GM23338 (cell line): ENCODE measurements around the gene TMEM208. TPM values are rescaled to one million over a fixed set of nuclear protein-coding genes. Genes with fewer than 3 reads are reported as not detected.

Experiments
- ATAC-seq: fragments of 200-7000 bp; cut with Tn5 transposase; 3 replicates; pipeline ENCODE4 v1.9.1; 2020
- DNase-seq: peaks from one replicate; pipeline ENCODE4 v3.0.0-alpha.2; 2015; ENCODE audit warnings: low spot score
- H2AFZ ChIP-seq: fragments of 200-600 bp; sonication (generic); 2 replicates; pipeline ENCODE4 v1.8.0; 2016; ENCODE audit warnings: antibody characterized with exemption, mild to moderate bottlenecking, moderate library complexity
- H3F3A ChIP-seq: fragments of 200-600 bp; sonication (generic); replicated peaks from 2 replicates; pipeline ENCODE4 v1.8.0; 2017; ENCODE audit warnings: antibody characterized with exemption, mixed run types, low read depth
- H3K27ac ChIP-seq: fragments of 200-600 bp; sonication (generic); 2 replicates; pipeline ENCODE4 v1.6.1; 2016; ENCODE audit warnings: low read depth
- H3K27me3 ChIP-seq: fragments of 200-600 bp; sonication (generic); 2 replicates; pipeline ENCODE4 v1.8.0; 2016; ENCODE audit warnings: mild to moderate bottlenecking, mixed run types, moderate library complexity; ENCODE audit not compliant: insufficient read depth
- H3K36me3 ChIP-seq: fragments of 200-600 bp; sonication (generic); 2 replicates; pipeline ENCODE4 v1.8.0; 2016; ENCODE audit warnings: mild to moderate bottlenecking; ENCODE audit not compliant: insufficient read depth
- H3K4me1 ChIP-seq: fragments of 200-600 bp; sonication (generic); 2 replicates; pipeline ENCODE4 v1.8.0; 2016; ENCODE audit warnings: mild to moderate bottlenecking, moderate library complexity; ENCODE audit not compliant: insufficient read depth
- H3K4me2 ChIP-seq: fragments of 200-600 bp; sonication (generic); 2 replicates; pipeline ENCODE4 v1.7.1; 2017; ENCODE audit warnings: mixed run types
- H3K4me3 ChIP-seq: fragments of 200-600 bp; sonication (generic); 2 replicates; pipeline ENCODE4 v1.6.1; 2016; ENCODE audit warnings: mixed run types
- H3K79me2 ChIP-seq: fragments of 200-600 bp; sonication (generic); replicated peaks from 2 replicates; pipeline ENCODE4 v1.8.0; 2017; ENCODE audit warnings: mild to moderate bottlenecking; ENCODE audit not compliant: insufficient read depth
- H3K9me2 ChIP-seq: fragments of 200-600 bp; sonication (generic); 2 replicates; pipeline ENCODE4 v1.8.0; 2017; ENCODE audit not compliant: insufficient read depth
- H4K20me1 ChIP-seq: fragments of 200-600 bp; sonication (generic); replicated peaks from 2 replicates; pipeline ENCODE4 v1.8.0; 2017; ENCODE audit warnings: mild to moderate bottlenecking; ENCODE audit not compliant: insufficient read depth
- H3K27ac Mint-ChIP-seq: 2 replicates; pipeline ENCODE4 v1.8.0; 2020; ENCODE audit warnings: inconsistent platforms, mild to moderate bottlenecking, moderate library complexity, mixed read lengths
- H3K27me3 Mint-ChIP-seq: 3 replicates; pipeline ENCODE4 v1.8.0; 2022; ENCODE audit warnings: low read depth, mild to moderate bottlenecking, moderate library complexity, mixed read lengths, inconsistent platforms; ENCODE audit not compliant: insufficient read depth, poor library complexity
- H3K36me3 Mint-ChIP-seq: 3 replicates; pipeline ENCODE4 v1.8.0; 2021; ENCODE audit warnings: low read depth, mild to moderate bottlenecking, inconsistent platforms, moderate library complexity, mixed read lengths
- H3K4me1 Mint-ChIP-seq: 3 replicates; pipeline ENCODE4 v1.8.0; 2020; ENCODE audit warnings: mild to moderate bottlenecking, inconsistent platforms, mixed read lengths
- H3K4me3 Mint-ChIP-seq: 3 replicates; pipeline ENCODE4 v1.8.0; 2021; ENCODE audit warnings: moderate library complexity, mild to moderate bottlenecking, inconsistent platforms, mixed read lengths
- H3K9me3 Mint-ChIP-seq: 3 replicates; pipeline ENCODE4 v1.8.0; 2020; ENCODE audit warnings: moderate library complexity, mild to moderate bottlenecking, inconsistent platforms, mixed read lengths
- CREB1 ChIP-seq: fragments of 250-450 bp; sonication (Bioruptor Pico); IDR thresholded peaks from 2 replicates; pipeline ENCODE4 v1.5.0; 2020; ENCODE audit warnings: low read depth, mild to moderate bottlenecking, moderate library complexity
- NANOG ChIP-seq: IDR thresholded peaks from 2 replicates; pipeline ENCODE4 v1.6.1; 2016; ENCODE audit warnings: antibody characterized with exemption, borderline replicate concordance
- POLR2AphosphoS5 ChIP-seq: IDR thresholded peaks from 2 replicates; pipeline ENCODE4 v1.6.1; 2016; ENCODE audit warnings: antibody characterized with exemption, low read depth
- polyA plus RNA-seq: library from polyadenylated mRNA; unstranded; fragments of >200 nt; fragmentation: Nextera tagmentation; extraction: Ambion mirVana; gene quantifications from 2 replicates; pipeline ENCODE4 v1.2.1, GENCODE V29; 2016
- total RNA-seq: library from RNA; depleted of rRNA; stranded (reverse); fragments of >200 nt; shearing (Covaris generic); gene quantifications from 2 replicates; pipeline ENCODE4 v1.2.3, GENCODE V29; 2014
- TF ChIP-seq, protein P1 (sequence below): IDR thresholded peaks from 2 replicates; pipeline ENCODE4 v1.6.1; 2016; ENCODE audit warnings: antibody characterized with exemption
- TF ChIP-seq, protein P2 (sequence below): IDR thresholded peaks from one replicate; pipeline ENCODE4 v1.6.1; 2018; ENCODE audit warnings: antibody characterized with exemption; ENCODE audit not compliant: unreplicated experiment
- TF ChIP-seq, protein P3 (sequence below), 2 experiments: fragments of 200-600 bp in 1 of 2; sonication (generic) in 1 of 2; conservative IDR thresholded peaks; 2 replicates each; pipeline versions ENCODE4 v1.5.1 to v1.6.1; 2016 to 2017; ENCODE audit warnings: antibody characterized with exemption in 2 of 2, low read depth in 2 of 2, mild to moderate bottlenecking in 2 of 2, moderate library complexity in 1 of 2

TMEM208 gene
- total and polyA plus RNA-seq, 2 experiments from 2014 or later, result 23.2 to 82.3 TPM

DNA sequence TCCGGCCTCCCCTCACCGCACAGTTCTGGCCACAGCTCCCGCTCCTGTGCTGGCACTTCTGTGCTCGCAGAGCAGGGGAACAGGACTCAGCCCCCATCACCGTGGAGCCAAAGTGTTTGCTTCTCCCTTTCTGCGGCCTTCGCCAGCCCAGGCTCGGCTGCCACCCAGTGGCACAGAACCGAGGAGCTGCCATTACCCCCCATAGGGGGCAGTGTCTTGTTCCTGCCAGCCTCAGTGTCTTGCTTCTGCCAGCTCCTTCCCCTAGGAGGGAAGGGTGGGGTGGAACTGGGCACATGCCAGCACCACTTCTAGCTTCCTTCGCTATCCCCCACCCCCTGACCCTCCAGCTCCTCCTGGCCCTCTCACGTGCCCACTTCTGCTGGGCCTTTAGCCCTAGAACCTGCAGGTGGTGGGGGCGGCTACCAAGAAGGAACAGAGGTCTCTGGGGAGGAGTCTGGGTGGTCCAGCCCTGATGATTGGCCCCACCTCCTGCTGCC, 28.6 kb upstream of the TMEM208 start (continued):
- TF ChIP-seq, protein P1, sequence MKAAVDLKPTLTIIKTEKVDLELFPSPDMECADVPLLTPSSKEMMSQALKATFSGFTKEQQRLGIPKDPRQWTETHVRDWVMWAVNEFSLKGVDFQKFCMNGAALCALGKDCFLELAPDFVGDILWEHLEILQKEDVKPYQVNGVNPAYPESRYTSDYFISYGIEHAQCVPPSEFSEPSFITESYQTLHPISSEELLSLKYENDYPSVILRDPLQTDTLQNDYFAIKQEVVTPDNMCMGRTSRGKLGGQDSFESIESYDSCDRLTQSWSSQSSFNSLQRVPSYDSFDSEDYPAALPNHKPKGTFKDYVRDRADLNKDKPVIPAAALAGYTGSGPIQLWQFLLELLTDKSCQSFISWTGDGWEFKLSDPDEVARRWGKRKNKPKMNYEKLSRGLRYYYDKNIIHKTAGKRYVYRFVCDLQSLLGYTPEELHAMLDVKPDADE, result no peak

DNA sequence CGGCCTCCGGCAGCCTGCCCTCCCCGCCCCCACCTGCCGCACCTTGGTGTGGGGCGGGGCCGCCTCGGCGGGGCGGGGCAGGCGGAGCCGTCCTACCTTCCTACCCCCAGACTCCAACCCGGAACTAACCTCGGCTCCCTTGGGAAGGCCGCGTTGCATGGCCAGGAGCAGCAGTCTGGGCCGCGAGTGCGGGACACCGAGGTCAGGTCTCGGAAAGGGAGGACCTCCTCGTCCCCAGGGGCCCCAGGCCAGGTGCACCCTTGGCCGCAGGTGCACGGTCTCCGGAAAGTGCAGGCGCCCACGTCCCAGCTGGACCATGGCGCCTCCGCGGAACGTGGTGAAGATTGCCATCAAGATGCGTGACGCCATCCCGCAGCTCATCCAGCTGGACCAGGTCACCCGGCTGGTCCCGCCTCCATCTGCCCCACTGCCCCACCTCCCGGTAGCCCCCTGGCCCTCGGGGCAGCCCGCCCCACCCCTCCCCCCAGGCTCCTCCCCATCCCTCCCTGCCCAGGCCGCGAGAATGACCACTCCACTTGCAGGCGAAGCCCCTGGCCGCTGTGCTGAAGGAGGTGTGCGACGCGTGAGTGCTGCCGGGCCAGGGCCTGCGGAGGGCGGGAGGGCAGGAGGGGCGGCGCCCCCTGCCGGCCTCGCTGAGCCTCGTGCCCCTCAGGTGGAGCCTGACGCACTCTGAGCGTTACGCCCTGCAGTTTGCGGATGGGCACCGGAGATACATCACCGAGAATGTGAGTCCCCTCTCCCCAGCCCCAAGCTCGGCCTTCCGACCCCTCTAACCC, 27.7 kb upstream of the TMEM208 start, which contains the start of gene ELMO3:
ELMO3 (plus strand) TSS at position 121 of the 797 bp plus-strand sequence; CDS start at position 317, 196 bp downstream.
- H3K27ac ChIP-seq, result peak within 1 kb of the TSS; percentile 78
- H3K4me2 ChIP-seq, result peak within 1 kb of the TSS; percentile 92
- H4K20me1 ChIP-seq, result peaks cover 9% of the 10 kb centered on the region; the same call in 1 of the 2 replicates
- peak within 1 kb of the TSS; percentile 96 for H2AFZ ChIP-seq
- peaks cover 20% of the 10 kb centered on the region; the same call in 1 of the 2 replicates for H3K36me3 ChIP-seq
- peak within 1 kb of the TSS; percentile 86 for H3K4me3 Mint-ChIP-seq
- ATAC-seq, result peak; percentile 87
- H3F3A ChIP-seq, result peaks cover 18% of the 10 kb centered on the region; the same call in 1 of the 2 replicates
- no peaks in the 10 kb centered on the region for H3K79me2 ChIP-seq
- TF ChIP-seq POLR2AphosphoS5, result peak; percentile 61
- peak; percentile 55 for TF ChIP-seq CREB1 (CRISPR knock-in tag)
- TF ChIP-seq, protein P2, sequence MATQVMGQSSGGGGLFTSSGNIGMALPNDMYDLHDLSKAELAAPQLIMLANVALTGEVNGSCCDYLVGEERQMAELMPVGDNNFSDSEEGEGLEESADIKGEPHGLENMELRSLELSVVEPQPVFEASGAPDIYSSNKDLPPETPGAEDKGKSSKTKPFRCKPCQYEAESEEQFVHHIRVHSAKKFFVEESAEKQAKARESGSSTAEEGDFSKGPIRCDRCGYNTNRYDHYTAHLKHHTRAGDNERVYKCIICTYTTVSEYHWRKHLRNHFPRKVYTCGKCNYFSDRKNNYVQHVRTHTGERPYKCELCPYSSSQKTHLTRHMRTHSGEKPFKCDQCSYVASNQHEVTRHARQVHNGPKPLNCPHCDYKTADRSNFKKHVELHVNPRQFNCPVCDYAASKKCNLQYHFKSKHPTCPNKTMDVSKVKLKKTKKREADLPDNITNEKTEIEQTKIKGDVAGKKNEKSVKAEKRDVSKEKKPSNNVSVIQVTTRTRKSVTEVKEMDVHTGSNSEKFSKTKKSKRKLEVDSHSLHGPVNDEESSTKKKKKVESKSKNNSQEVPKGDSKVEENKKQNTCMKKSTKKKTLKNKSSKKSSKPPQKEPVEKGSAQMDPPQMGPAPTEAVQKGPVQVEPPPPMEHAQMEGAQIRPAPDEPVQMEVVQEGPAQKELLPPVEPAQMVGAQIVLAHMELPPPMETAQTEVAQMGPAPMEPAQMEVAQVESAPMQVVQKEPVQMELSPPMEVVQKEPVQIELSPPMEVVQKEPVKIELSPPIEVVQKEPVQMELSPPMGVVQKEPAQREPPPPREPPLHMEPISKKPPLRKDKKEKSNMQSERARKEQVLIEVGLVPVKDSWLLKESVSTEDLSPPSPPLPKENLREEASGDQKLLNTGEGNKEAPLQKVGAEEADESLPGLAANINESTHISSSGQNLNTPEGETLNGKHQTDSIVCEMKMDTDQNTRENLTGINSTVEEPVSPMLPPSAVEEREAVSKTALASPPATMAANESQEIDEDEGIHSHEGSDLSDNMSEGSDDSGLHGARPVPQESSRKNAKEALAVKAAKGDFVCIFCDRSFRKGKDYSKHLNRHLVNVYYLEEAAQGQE, result peak; percentile 44
- TF ChIP-seq, protein P3, sequence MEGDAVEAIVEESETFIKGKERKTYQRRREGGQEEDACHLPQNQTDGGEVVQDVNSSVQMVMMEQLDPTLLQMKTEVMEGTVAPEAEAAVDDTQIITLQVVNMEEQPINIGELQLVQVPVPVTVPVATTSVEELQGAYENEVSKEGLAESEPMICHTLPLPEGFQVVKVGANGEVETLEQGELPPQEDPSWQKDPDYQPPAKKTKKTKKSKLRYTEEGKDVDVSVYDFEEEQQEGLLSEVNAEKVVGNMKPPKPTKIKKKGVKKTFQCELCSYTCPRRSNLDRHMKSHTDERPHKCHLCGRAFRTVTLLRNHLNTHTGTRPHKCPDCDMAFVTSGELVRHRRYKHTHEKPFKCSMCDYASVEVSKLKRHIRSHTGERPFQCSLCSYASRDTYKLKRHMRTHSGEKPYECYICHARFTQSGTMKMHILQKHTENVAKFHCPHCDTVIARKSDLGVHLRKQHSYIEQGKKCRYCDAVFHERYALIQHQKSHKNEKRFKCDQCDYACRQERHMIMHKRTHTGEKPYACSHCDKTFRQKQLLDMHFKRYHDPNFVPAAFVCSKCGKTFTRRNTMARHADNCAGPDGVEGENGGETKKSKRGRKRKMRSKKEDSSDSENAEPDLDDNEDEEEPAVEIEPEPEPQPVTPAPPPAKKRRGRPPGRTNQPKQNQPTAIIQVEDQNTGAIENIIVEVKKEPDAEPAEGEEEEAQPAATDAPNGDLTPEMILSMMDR (conservative IDR thresholded peaks at IDR 0.05; ENCODE audit: low read depth in 2 of 2), result peak; percentile 52 to 89
- TF ChIP-seq NANOG, result no peak
- peaks cover 9% of the 10 kb centered on the region for H3K4me1 ChIP-seq
- H3K27me3 Mint-ChIP-seq, result peaks cover 16% of the 10 kb centered on the region
- peak within 1 kb of the TSS; percentile 79 for H3K4me3 ChIP-seq
- H3K9me2 ChIP-seq, result no peaks in the 10 kb centered on the region
- no peaks in the 10 kb centered on the region for H3K9me3 Mint-ChIP-seq
- H3K4me1 Mint-ChIP-seq, result peaks cover 6% of the 10 kb centered on the region
- peak within 1 kb of the TSS; percentile 83 for H3K27ac Mint-ChIP-seq
- peaks cover 41% of the 10 kb centered on the region for H3K36me3 Mint-ChIP-seq
- DNase-seq, result peak; percentile 89
- no peaks in the 10 kb centered on the region for H3K27me3 ChIP-seq
